Lower leg skin (tissue), 3 donors: ENCODE measurements around the gene ALDH1B1.

Experiments used
- CTCF ChIP-seq, 3 donors: fragments of 450-650 bp; IDR thresholded peaks; one replicate each; pipeline ENCODE4 v1.5.1; 2016; ENCODE audit warnings: antibody characterized with exemption in 3 of 3, mild to moderate bottlenecking in 3 of 3, moderate library complexity in 2 of 3
- POLR2A ChIP-seq, 2 donors: fragments of 450-650 bp; IDR thresholded peaks; one replicate each; pipeline ENCODE4 v1.6.1; 2016 to 2017; ENCODE audit warnings: antibody characterized with exemption in 2 of 2, mild to moderate bottlenecking in 1 of 2, moderate library complexity in 1 of 2

- TF ChIP-seq CTCF (IDR thresholded peaks at IDR 0.05): no peak
- no peak for TF ChIP-seq POLR2A (IDR thresholded peaks at IDR 0.05)
Measured at GRCh38 chr9:38388283-38389223, 3.9 kb upstream of the ALDH1B1 start.
